Chondrocyte (in vitro differentiated cells): Measurements from ENCODE around the gene ARHGEF4. TPM values are rescaled to one million over a fixed set of nuclear protein-coding genes. Genes with fewer than 3 reads are reported as not detected.
A peak's percentile ranks its signal among the peaks of the same experiment; 100 is the strongest.

Experiments
- DNase-seq: peaks from one replicate; pipeline ENCODE4 v3.0.0; 2021; ENCODE audit warnings: mixed read lengths, low spot score
- H3K27ac Mint-ChIP-seq: one replicate; pipeline ENCODE4 v1.8.0; 2021; ENCODE audit warnings: mild to moderate bottlenecking, moderate library complexity, mixed read lengths; ENCODE audit not compliant: unreplicated experiment
- H3K27me3 Mint-ChIP-seq: 2 replicates; pipeline ENCODE4 v1.8.0; 2021; ENCODE audit warnings: low read depth, mixed read lengths
- H3K36me3 Mint-ChIP-seq: 2 replicates; pipeline ENCODE4 v1.8.0; 2021; ENCODE audit warnings: low read depth, mixed read lengths
- H3K4me1 Mint-ChIP-seq: 2 replicates; pipeline ENCODE4 v1.8.0; 2021; ENCODE audit warnings: low read depth, mild to moderate bottlenecking, mixed read lengths
- H3K4me3 Mint-ChIP-seq: one replicate; pipeline ENCODE4 v1.8.0; 2021; ENCODE audit warnings: mild to moderate bottlenecking, moderate library complexity, mixed read lengths; ENCODE audit not compliant: unreplicated experiment
- H3K9me3 Mint-ChIP-seq: 2 replicates; pipeline ENCODE4 v1.8.0; 2021; ENCODE audit warnings: low read depth, mixed read lengths
- total RNA-seq: library from RNA; stranded (reverse); gene quantifications from 3 replicates; pipeline ENCODE4 v1.2.1, GENCODE V29; 2021
- TF ChIP-seq, protein P1 (sequence below): fragments of 200-600 bp; sonication (generic); IDR thresholded peaks from 2 replicates; pipeline ENCODE4 v1.5.0; 2021; ENCODE audit warnings: antibody characterized with exemption, mild to moderate bottlenecking, moderate library complexity

The ARHGEF4 gene
- total RNA-seq, 1 donor from 2014 or later, result 12.3 TPM

DNA sequence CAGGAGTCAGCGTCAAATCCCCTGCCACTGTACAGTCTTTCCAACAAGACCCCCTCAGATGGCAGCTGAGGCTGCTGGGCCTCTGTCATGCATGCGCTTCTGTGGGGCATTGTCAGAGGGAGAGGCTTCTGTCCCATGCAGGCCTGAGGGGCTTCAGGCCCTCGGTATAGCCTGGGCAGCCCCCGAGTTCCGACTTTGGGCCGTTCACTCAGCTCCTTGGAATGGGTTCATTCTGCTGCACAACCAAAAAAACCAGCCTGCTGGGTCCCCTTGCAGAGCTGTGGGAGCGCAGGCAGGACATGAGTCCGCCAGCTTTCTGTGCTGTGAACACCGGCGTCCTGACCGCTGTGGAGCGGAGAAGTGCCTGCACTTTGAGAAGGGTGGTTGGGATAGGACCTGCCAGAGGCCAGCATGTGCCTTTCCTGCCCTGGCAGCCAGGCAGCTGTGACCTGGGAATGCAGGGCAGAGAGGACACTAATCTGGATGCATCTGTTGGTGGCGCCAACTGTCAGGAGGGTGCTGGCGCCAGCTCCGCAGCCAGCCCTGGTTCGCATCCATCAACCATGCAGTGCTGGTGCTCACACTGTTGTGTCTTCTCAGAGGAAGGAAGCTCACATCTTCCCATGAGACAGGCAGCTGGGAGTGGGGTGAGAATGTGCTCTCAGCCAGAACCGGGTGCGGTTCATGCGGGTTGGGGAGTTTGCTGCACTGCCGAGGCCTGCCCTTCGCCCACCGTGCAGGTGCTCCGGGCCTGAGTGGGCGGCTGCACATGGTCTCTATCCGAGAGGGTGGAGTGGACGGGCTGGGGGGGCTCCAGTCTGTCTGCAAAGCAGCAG, 14.3 kb downstream of the ARHGEF4 start:
- H3K4me1 Mint-ChIP-seq, result no peaks in the 10 kb centered on the region
- no peak overlapping the region for H3K4me3 Mint-ChIP-seq
- no peaks in the 10 kb centered on the region for H3K36me3 Mint-ChIP-seq
- peaks cover 4% of the 10 kb centered on the region for H3K9me3 Mint-ChIP-seq
- no peak overlapping the region for H3K27ac Mint-ChIP-seq
- peaks cover 14% of the 10 kb centered on the region for H3K27me3 Mint-ChIP-seq
- TF ChIP-seq, protein P1, sequence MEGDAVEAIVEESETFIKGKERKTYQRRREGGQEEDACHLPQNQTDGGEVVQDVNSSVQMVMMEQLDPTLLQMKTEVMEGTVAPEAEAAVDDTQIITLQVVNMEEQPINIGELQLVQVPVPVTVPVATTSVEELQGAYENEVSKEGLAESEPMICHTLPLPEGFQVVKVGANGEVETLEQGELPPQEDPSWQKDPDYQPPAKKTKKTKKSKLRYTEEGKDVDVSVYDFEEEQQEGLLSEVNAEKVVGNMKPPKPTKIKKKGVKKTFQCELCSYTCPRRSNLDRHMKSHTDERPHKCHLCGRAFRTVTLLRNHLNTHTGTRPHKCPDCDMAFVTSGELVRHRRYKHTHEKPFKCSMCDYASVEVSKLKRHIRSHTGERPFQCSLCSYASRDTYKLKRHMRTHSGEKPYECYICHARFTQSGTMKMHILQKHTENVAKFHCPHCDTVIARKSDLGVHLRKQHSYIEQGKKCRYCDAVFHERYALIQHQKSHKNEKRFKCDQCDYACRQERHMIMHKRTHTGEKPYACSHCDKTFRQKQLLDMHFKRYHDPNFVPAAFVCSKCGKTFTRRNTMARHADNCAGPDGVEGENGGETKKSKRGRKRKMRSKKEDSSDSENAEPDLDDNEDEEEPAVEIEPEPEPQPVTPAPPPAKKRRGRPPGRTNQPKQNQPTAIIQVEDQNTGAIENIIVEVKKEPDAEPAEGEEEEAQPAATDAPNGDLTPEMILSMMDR, result no peak
- no peak for DNase-seq

GRCh38 chr2:130851624-130852382, 15.1 kb downstream of the ARHGEF4 start:
- no peak for DNase-seq
- H3K27me3 Mint-ChIP-seq, result peaks cover 16% of the 10 kb centered on the region
- no peak overlapping the region for H3K27ac Mint-ChIP-seq
- H3K36me3 Mint-ChIP-seq, result no peaks in the 10 kb centered on the region
- TF ChIP-seq, protein P1, result no peak
- H3K9me3 Mint-ChIP-seq, result peaks cover 7% of the 10 kb centered on the region
- no peak overlapping the region for H3K4me3 Mint-ChIP-seq
- no peaks in the 10 kb centered on the region for H3K4me1 Mint-ChIP-seq

GRCh38 chr2:130852521-130853115, 15.9 kb downstream of the ARHGEF4 start:
- DNase-seq, result no peak
- TF ChIP-seq, protein P1, result no peak
- peaks cover 7% of the 10 kb centered on the region for H3K9me3 Mint-ChIP-seq
- H3K27me3 Mint-ChIP-seq, result peaks cover 16% of the 10 kb centered on the region
- no peaks in the 10 kb centered on the region for H3K4me1 Mint-ChIP-seq
- no peaks in the 10 kb centered on the region for H3K36me3 Mint-ChIP-seq
- H3K4me3 Mint-ChIP-seq, result no peak overlapping the region
- H3K27ac Mint-ChIP-seq, result no peak overlapping the region

GRCh38 chr2:130853391-130853790, 16.7 kb downstream of the ARHGEF4 start:
- no peak overlapping the region for H3K27ac Mint-ChIP-seq
- peaks cover 16% of the 10 kb centered on the region for H3K27me3 Mint-ChIP-seq
- TF ChIP-seq, protein P1, result no peak
- peaks cover 7% of the 10 kb centered on the region for H3K9me3 Mint-ChIP-seq
- peak; percentile 75 for DNase-seq
- no peaks in the 10 kb centered on the region for H3K36me3 Mint-ChIP-seq
- no peak overlapping the region for H3K4me3 Mint-ChIP-seq
- no peaks in the 10 kb centered on the region for H3K4me1 Mint-ChIP-seq

DNA sequence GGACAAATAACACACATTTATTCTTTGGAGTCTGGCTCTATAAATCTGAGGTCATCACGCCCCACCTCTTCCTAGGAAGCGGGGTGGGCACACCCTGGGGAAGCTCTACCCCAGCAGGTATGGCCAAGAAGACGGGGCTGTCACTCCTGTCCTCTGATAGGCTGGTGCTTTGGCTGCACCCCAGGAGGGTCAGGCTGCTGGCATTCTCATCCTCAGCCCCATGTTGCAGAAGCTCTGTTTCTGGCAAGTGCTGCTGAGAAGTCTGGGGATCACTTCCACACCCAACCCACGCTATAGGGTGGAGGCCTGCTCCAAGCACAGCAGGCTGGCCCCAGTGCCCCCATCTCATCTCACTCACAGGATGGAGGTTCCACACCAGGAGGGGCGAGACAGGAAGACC, 17.6 kb downstream of the ARHGEF4 start:
- TF ChIP-seq, protein P1, result no peak
- no peaks in the 10 kb centered on the region for H3K36me3 Mint-ChIP-seq
- H3K9me3 Mint-ChIP-seq, result peaks cover 7% of the 10 kb centered on the region

More for the DNA sequence above, 17.6 kb downstream of the ARHGEF4 start:
- Mint-ChIP-seq H3K4me3 (no peak overlapping the region), H3K27ac (no peak overlapping the region), H3K27me3 (peaks cover 16% of the 10 kb centered on the region), H3K4me1 (no peaks in the 10 kb centered on the region)
- peak; percentile 59 for DNase-seq
